ENCODE results near the gene MYH2.
"Not testable (repeated sequence)": the region's sequence is repeated elsewhere in the genome, so short reads cannot be mapped to it uniquely, and the experiment has no call there.

The MYH2 gene

GRCh38 chr17:10549096-10549842 is at the start of gene MYH2:
Gene MYH2, minus strand, starts transcription at chr17:10549658. Its CDS starts 1,738 bp downstream, at chr17:10547920.
- DNase-seq: no peak

GRCh38 chr17:10598621-10599020 is 49.2 kb upstream of the MYH2 start:
- DNase-seq: no peak

GRCh38 chr17:10589553-10590145 is 40.2 kb upstream of the MYH2 start:
- no peak for DNase-seq

GRCh38 chr17:10585529-10585928 is 36.1 kb upstream of the MYH2 start:
- no peak for DNase-seq

GRCh38 chr17:10583834-10584233 is 34.4 kb upstream of the MYH2 start:
- no peak for DNase-seq

- no peak for DNase-seq
These were observed 29.8 kb upstream of the MYH2 start for GRCh38 chr17:10579270-10579669.

GRCh38 chr17:10574324-10574723 is 24.9 kb upstream of the MYH2 start:
- no peak for DNase-seq

- no peak for DNase-seq
These were observed 14.7 kb upstream of the MYH2 start for GRCh38 chr17:10563991-10564660.

GRCh38 chr17:10558049-10558448 is 8.6 kb upstream of the MYH2 start:
- DNase-seq: no peak

- DNase-seq: no peak
These were observed 8.0 kb upstream of the MYH2 start for GRCh38 chr17:10557422-10557821.

- DNase-seq: no peak
These were observed 7.0 kb upstream of the MYH2 start for GRCh38 chr17:10556301-10557005.

GRCh38 chr17:10550014-10550413 is 556 bp upstream of the MYH2 start:
- no peak for DNase-seq

- no peak for DNase-seq
These were observed 2.1 kb downstream of the MYH2 start for GRCh38 chr17:10547351-10547750.

- DNase-seq: not testable (repeated sequence)
These were observed 6.0 kb downstream of the MYH2 start for GRCh38 chr17:10543486-10543885.

- not testable (repeated sequence) for DNase-seq
These were observed 8.3 kb downstream of the MYH2 start for GRCh38 chr17:10541179-10541578.

- no peak for DNase-seq
These were observed 17.4 kb downstream of the MYH2 start for GRCh38 chr17:10532026-10532425.

GRCh38 chr17:10527419-10527818 is 22.0 kb downstream of the MYH2 start:
- DNase-seq: no peak

- DNase-seq: no peak
These were observed 22.9 kb downstream of the MYH2 start for GRCh38 chr17:10526517-10526916.

GRCh38 chr17:10523064-10523463 is 26.4 kb downstream of the MYH2 start:
- DNase-seq: no peak

- no peak for DNase-seq
These were observed 27.5 kb downstream of the MYH2 start for GRCh38 chr17:10521949-10522348.

GRCh38 chr17:10518271-10519037 is 31.0 kb downstream of the MYH2 start, which contains the start of gene MYH1:
Gene MYH1, minus strand, starts transcription at chr17:10518542. Its CDS starts 1,900 bp downstream, at chr17:10516642.
- DNase-seq: no peak

- no peak for DNase-seq
These were observed 32.8 kb downstream of the MYH2 start for GRCh38 chr17:10516638-10517037.

- no peak for DNase-seq
These were observed 33.4 kb downstream of the MYH2 start for GRCh38 chr17:10516065-10516464.
